HepG2 (cell line): Measurements from ENCODE around the gene SRP9. TPM values are rescaled to one million over a fixed set of nuclear protein-coding genes. Genes with fewer than 3 reads are reported as not detected.

Source experiments
- ARID4A ChIP-seq: sonication (generic); formaldehyde crosslinking; IDR thresholded peaks from 2 replicates; pipeline ENCODE4 v1.5.0; 2020; ENCODE audit warnings: mild to moderate bottlenecking, missing genetic modification reagents, borderline replicate concordance
- ATM ChIP-seq: fragments of 450-650 bp; IDR thresholded peaks from 2 replicates; pipeline ENCODE4 v1.7.1; 2017; ENCODE audit warnings: mild to moderate bottlenecking, borderline replicate concordance
- HNF4G ChIP-seq, 2 experiments: sonication (generic) in 1 of 2; formaldehyde crosslinking in 1 of 2; IDR thresholded peaks; 2 replicates each; pipeline versions ENCODE4 v1.4.0 to v1.6.1; 2011 to 2020; ENCODE audit warnings: borderline replicate concordance in 2 of 2, low read depth in 2 of 2, mild to moderate bottlenecking in 2 of 2, low read length in 1 of 2, missing genetic modification reagents in 1 of 2, moderate library complexity in 1 of 2
- HOXD1 ChIP-seq: sonication (generic); formaldehyde crosslinking; IDR thresholded peaks from 2 replicates; pipeline ENCODE4 v1.5.0; 2020; ENCODE audit warnings: missing genetic modification reagents
- MEF2D ChIP-seq: sonication (generic); formaldehyde crosslinking; IDR thresholded peaks from 2 replicates; pipeline ENCODE4 v1.5.1; 2020; ENCODE audit warnings: mild to moderate bottlenecking, missing genetic modification reagents
- MEIS1 ChIP-seq: sonication (generic); formaldehyde crosslinking; IDR thresholded peaks from 2 replicates; pipeline ENCODE4 v1.9.0; 2021; ENCODE audit warnings: mild to moderate bottlenecking, missing genetic modification reagents, moderate library complexity, borderline replicate concordance
- POLR2G ChIP-seq: fragments of 200-400 bp; formaldehyde crosslinking; IDR thresholded peaks from 2 replicates; pipeline ENCODE4 v1.6.1; 2018; ENCODE audit warnings: mild to moderate bottlenecking, low read depth, low read length, moderate library complexity
- SMAD3 ChIP-seq: sonication (generic); formaldehyde crosslinking; IDR thresholded peaks from 2 replicates; pipeline ENCODE4 v1.4.0; 2020; ENCODE audit warnings: missing genetic modification reagents
- SSRP1 ChIP-seq: IDR thresholded peaks from 2 replicates; pipeline ENCODE4 v1.6.1; 2016; ENCODE audit warnings: control low read depth
- UBTF ChIP-seq: sonication (generic); formaldehyde crosslinking; IDR thresholded peaks from 2 replicates; pipeline ENCODE4 v1.4.0; 2020; ENCODE audit warnings: mild to moderate bottlenecking, missing genetic modification reagents
- ZBTB42 ChIP-seq: sonication (generic); formaldehyde crosslinking; IDR thresholded peaks from 2 replicates; pipeline ENCODE4 v1.5.0; 2020; ENCODE audit warnings: mild to moderate bottlenecking, missing genetic modification reagents
- ZNF580 ChIP-seq: IDR thresholded peaks from 2 replicates; pipeline ENCODE4 v1.6.1; 2016; ENCODE audit warnings: low read depth, borderline replicate concordance
- ZNF598 ChIP-seq: sonication (generic); formaldehyde crosslinking; IDR thresholded peaks from 2 replicates; pipeline ENCODE4 v1.5.1; 2020; ENCODE audit warnings: mild to moderate bottlenecking, missing genetic modification reagents, borderline replicate concordance
- ZSCAN5A ChIP-seq: sonication (generic); formaldehyde crosslinking; IDR thresholded peaks from 2 replicates; pipeline ENCODE4 v1.8.0; 2022; ENCODE audit warnings: mild to moderate bottlenecking, missing genetic modification reagents, borderline replicate concordance
- polyA plus RNA-seq, 8 experiments: library from polyadenylated mRNA; depleted of rRNA in 3 of 8; stranded (reverse) in 7 of 8; unstranded in 1 of 8; fragments of >200 nt; fragmentation: Illumina TruSeq in 4 of 8; extraction: Trizol in 4 of 8; gene quantifications; 2 replicates each; pipeline versions ENCODE4 v1.2.1 to v1.2.3, GENCODE V29; 2011 to 2016; ENCODE audit warnings: low read depth in 4 of 8, missing spikeins in 1 of 8, mixed read lengths in 1 of 8; ENCODE audit not compliant: insufficient read depth in 1 of 8
- total RNA-seq, 5 experiments: library from RNA; depleted of rRNA; stranded (reverse); fragments of >200 nt; fragmentation: Illumina TruSeq; extraction: Trizol; gene quantifications; 2 replicates each; pipeline ENCODE4 v1.2.3, GENCODE V29; 2016; ENCODE audit warnings: low read depth in 1 of 5

Gene SRP9
- total and polyA plus RNA-seq, 2 of the 13 experiments (the other 11 are each of a cell fraction or from before 2014, with no cell fraction given), result 251 to 307 TPM

GRCh38 chr1:225825078-225825477 lies 47.5 kb downstream of the SRP9 start (continued):
- TF ChIP-seq ARID4A (CRISPR knock-in tag) (peak; percentile 72; the same call in 1 of the 2 replicates), ATM (no peak), HNF4G (IDR thresholded peaks at IDR 0.05; ENCODE audit: borderline replicate concordance, low read depth, low read length) (peak; percentile 82), HNF4G (CRISPR knock-in tag; IDR thresholded peaks at IDR 0.05; ENCODE audit: borderline replicate concordance, low read depth) (no peak), ZNF598 (CRISPR knock-in tag) (no peak), ZBTB42 (0 out of 2 replicates have a peak, but pooled peaks have one; percentile 37), SMAD3 (CRISPR knock-in tag) (no peak), POLR2G (peak; percentile 39; the same call in 1 of the 2 replicates), MEF2D (CRISPR knock-in tag) (no peak), ZNF580 (peak; percentile 35; the same call in 1 of the 2 replicates), ZSCAN5A (CRISPR knock-in tag) (0 out of 2 replicates have a peak, but pooled peaks have one; percentile 54), SSRP1 (CRISPR knock-in tag) (0 out of 2 replicates have a peak, but pooled peaks have one; percentile 60), HOXD1 (peak; percentile 73; the same call in 1 of the 2 replicates), MEIS1 (CRISPR knock-in tag) (0 out of 2 replicates have a peak, but pooled peaks have one; percentile 81), UBTF (0 out of 2 replicates have a peak, but pooled peaks have one; percentile 40)
